Measurements from ENCODE around the gene POLR1A. TPM values are rescaled to one million over a fixed set of nuclear protein-coding genes. Genes with fewer than 3 reads are reported as not detected.

Gene POLR1A
- total RNA-seq, 1 experiment from 2014 or later: 62.7 TPM

GRCh38 chr2:86044614-86045013, 61.1 kb downstream of the POLR1A start:
- H3K9me3 Mint-ChIP-seq: no peaks in the 10 kb centered on the region
- no peak overlapping the region for H4K5ac ChIP-seq (ENCODE audit: insufficient read length, low read depth, low read length)
- H2BK20ac ChIP-seq (ENCODE audit: low read depth, low read length, poor library complexity, severe bottlenecking): no peak overlapping the region
- no peak overlapping the region for H3K4ac ChIP-seq (ENCODE audit: low read depth, low read length)
- H3K79me2 ChIP-seq (ENCODE audit: insufficient read depth, low read length): no peaks in the 10 kb centered on the region
- H2AK5ac ChIP-seq (ENCODE audit: insufficient read length, low read length): no peak overlapping the region
- no peak overlapping the region for H3T11ph ChIP-seq (ENCODE audit: low read length)
- H4K8ac ChIP-seq (replicated peaks; ENCODE audit: insufficient read length, low read depth, low read length): no peak overlapping the region
- no peaks in the 10 kb centered on the region for H3K27me3 Mint-ChIP-seq (ENCODE audit: low read depth)
- no peak overlapping the region for H2BK120ac ChIP-seq (ENCODE audit: low read depth, low read length, poor library complexity, severe bottlenecking)
- H4K20me1 ChIP-seq (ENCODE audit: control insufficient read depth, insufficient read depth, insufficient read length): no peaks in the 10 kb centered on the region
- no peak overlapping the region for H3K4me2 ChIP-seq (ENCODE audit: insufficient read depth, insufficient read length, low read length)
- no peak for TF ChIP-seq CTCF (conservative IDR thresholded peaks at IDR 0.05)
- H3K14ac ChIP-seq (ENCODE audit: insufficient read depth, low read length): no peak overlapping the region
- H3K9me3 ChIP-seq (ENCODE audit: control insufficient read depth, low read depth, low read length): no peaks in the 10 kb centered on the region
- no peak overlapping the region for H3K4me3 Mint-ChIP-seq
- H4K91ac ChIP-seq (ENCODE audit: insufficient read length, low read depth, low read length): no peak overlapping the region
- no peak overlapping the region for H3K23ac ChIP-seq (ENCODE audit: insufficient read length, low read depth, low read length)
- no peak overlapping the region for H3K27ac ChIP-seq (ENCODE audit: insufficient read length, low read depth, low read length)
- no peak overlapping the region for H3K56ac ChIP-seq (ENCODE audit: insufficient read length, low read depth, low read length)
- H3K18ac ChIP-seq (ENCODE audit: insufficient read length, low read depth, low read length): no peak overlapping the region
- H2AFZ ChIP-seq (ENCODE audit: low read length): no peak overlapping the region
- H3K27me3 ChIP-seq (ENCODE audit: insufficient read depth, low read length): no peaks in the 10 kb centered on the region
- no peaks in the 10 kb centered on the region for H3K79me1 ChIP-seq (ENCODE audit: insufficient read depth, low read depth, low read length, poor library complexity, severe bottlenecking)
- H3K27ac Mint-ChIP-seq: 0 out of 7 replicates have a peak overlapping the region, but pooled peaks of 1 of the 3 experiments have one; percentile 23
- H3K9ac ChIP-seq (ENCODE audit: extremely low read depth, insufficient read length, low read length): no peak overlapping the region
- peak; percentile 14 for DNase-seq
- no peaks in the 10 kb centered on the region for H3K23me2 ChIP-seq (ENCODE audit: insufficient read length, low read depth, low read length, poor library complexity, severe bottlenecking)
- no peaks in the 10 kb centered on the region for H3K4me1 Mint-ChIP-seq
- H3K36me3 Mint-ChIP-seq (ENCODE audit: insufficient read depth in 1 of 3, low read depth in 3 of 3): peaks cover 50 to 92% (median 75%) of the 10 kb centered on the region in 3 experiments
- no CpG with 5 or more reads among the region's 4 CpGs for WGBS (ENCODE audit: extremely low coverage, insufficient read length, low lambda C conversion rate)
- H2BK5ac ChIP-seq (ENCODE audit: insufficient read length, low read length): no peak overlapping the region
- no peak overlapping the region for H2BK15ac ChIP-seq (ENCODE audit: low read depth, low read length)
- H2BK12ac ChIP-seq (ENCODE audit: insufficient read length, low read depth, low read length): no peak overlapping the region
- H3K4me1 ChIP-seq (ENCODE audit: insufficient read depth, low read length): no peaks in the 10 kb centered on the region
